NCI-H1436 (cell line): ENCODE measurements around the gene ACP4.
"Not testable (repeated sequence)": the region's sequence is repeated elsewhere in the genome, so short reads cannot be mapped to it uniquely, and the experiment has no call there.

ENCODE experiments used
- DNase-seq: peaks from one replicate; lab custom pipeline; 2025; lab: John Stamatoyannopoulos, UW

The ACP4 gene

DNA sequence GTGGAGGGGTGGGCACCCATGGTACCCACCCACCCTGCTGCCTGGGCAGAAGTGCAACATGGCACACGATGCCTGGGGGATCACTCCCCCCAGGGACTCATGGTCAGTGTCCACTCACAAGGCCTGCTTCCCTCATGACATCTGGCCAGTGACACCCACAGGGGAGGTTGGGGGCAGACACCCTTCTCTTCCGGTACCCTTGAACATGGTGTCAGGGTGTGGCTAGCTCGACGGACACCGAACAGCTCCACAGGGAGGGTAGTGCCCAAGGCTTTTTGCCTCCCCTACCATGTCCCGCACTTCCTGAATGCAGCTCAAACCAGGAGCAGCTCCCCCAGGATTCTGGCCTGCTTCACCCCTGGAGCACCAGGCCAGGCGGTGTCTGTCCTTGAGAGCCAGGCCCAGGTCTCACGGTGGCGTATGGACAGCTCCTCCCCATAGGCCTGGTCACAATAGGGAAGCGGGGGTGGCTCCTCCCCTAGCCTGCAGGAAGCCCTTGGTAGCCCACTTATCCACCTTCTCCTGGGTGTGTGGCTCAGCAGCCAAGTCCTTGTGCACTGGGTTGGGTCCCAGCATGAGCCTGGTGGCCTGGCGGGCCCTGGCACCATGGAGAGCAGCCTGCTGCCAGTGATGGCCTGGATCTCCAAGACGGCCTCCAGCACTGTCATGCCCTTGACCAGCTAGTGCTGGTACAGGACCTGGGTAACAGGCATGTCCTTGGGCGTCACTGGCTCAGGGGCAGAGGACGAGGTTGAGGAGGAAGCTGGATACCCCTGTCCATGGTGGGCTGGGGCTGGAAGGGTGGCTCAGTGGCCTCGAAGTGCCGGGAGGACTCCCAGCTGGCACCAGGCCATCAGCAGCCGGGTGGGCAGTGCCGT, 7.8 kb downstream of the ACP4 start:
- DNase-seq = no peak

DNA sequence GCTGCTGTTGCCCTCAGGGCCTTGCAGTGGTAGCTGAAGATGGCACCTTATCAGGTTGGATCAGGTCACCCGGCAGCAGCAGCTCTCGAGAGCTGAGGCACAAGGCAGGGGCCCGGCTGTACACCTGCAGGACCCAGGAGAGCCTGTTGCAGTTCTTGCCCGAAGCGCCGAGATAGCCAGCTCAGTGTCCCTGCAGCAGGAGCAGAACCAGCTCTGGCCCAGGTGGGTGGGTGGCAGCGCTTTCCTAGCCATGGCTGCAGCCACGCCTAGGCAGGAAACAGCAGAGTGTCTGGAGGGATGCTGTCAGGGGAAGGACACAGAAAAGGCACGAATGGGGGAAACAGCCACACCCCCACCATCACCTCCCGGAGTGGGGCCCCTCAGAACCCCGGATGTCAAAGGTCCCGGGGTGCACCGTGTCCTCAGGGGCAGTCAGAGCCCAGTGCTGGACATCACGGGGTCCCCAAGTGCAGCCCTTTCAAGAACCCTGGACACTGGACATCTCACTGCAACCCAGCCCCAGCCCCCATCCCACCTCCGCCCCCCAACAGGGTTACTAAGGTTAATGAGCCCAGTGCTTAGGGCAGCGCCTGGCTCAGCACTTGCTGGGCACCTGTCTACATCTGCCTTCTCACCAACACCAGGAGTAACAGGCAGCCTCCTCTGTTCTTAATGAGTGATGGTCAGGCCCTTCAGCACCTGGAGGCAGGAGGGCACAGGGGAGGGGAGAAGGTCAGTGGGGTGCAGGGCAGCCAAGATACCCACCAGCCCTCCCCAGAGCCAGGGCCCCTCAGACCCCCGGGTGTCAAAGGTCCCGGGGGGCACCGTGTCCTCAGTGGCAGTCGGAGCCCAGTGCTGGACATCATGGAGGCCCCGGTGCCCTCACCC, 8.7 kb downstream of the ACP4 start:
- DNase-seq = no peak

DNA sequence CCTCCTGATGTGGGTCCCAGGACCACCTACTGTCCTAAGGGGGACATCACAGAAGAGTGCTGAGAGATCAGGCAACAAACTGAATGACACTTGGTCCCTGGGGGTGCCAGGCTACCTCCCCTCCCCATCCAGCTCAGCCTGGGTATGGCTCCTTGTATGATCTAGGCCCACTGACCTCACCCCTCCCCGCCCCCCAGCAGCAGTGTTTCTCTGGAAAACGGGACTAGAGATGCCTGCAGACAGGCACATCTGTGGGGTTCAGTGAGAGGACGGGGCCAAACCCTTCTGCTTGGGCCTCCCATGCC, 9.3 kb downstream of the ACP4 start:
- DNase-seq = no peak

DNA sequence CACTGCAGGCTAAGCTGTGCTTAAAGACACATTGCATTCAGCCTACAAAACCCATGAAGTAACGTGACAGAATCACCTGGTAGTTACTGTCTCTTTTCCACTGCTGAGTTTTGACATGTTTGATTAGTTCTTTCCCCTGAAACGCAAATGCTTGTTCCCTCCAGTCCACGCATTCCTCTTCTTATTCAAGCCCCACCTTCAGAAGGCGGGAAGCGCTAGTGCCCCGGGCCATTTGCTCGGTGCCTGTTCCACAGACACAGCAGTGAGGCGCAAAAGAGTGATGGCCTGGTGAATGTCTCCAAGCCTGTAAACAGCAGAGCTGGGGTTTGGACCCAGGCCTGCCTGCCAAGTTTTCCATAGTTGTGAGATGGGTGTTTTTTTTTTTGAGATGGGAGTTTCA, 10.9 kb downstream of the ACP4 start:
- no peak for DNase-seq

DNA sequence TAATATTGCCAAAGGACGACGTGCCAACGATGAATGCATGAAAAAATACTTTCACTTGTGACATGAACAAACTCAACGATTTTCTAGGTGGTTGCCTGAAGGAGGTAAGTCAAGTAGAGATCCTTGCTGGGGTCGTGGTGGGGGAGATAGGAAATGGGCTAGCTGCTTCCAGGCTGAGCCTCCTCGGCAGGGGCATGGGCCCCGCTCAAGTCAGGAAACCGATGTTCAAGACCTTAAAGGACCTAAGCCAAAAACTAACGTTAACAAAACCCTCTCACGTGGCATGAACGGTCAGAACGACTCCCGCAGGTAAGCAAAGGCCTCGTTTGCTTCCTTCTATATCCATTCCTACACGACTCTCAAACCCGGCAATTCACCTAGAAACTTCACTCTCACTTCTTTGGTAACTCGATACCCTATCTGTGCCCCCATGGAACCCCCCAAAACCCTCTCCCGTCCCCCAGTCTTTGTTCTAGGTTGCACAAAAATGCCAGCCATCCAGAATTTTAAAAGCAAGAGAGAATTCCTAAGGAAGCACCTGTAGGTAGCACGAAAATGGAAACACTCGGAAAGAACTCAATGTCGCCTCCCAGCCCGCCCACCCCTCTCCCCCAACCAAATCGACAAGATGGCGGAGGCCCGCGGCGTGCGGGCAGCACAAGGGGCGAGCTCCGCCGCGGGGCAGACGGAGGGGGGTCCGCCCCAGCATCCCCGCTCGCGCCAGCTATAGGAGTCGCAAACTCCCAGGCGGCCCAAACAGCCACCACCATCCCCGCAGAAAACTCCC, 13.6 kb downstream of the ACP4 start:
- no peak for DNase-seq

DNA sequence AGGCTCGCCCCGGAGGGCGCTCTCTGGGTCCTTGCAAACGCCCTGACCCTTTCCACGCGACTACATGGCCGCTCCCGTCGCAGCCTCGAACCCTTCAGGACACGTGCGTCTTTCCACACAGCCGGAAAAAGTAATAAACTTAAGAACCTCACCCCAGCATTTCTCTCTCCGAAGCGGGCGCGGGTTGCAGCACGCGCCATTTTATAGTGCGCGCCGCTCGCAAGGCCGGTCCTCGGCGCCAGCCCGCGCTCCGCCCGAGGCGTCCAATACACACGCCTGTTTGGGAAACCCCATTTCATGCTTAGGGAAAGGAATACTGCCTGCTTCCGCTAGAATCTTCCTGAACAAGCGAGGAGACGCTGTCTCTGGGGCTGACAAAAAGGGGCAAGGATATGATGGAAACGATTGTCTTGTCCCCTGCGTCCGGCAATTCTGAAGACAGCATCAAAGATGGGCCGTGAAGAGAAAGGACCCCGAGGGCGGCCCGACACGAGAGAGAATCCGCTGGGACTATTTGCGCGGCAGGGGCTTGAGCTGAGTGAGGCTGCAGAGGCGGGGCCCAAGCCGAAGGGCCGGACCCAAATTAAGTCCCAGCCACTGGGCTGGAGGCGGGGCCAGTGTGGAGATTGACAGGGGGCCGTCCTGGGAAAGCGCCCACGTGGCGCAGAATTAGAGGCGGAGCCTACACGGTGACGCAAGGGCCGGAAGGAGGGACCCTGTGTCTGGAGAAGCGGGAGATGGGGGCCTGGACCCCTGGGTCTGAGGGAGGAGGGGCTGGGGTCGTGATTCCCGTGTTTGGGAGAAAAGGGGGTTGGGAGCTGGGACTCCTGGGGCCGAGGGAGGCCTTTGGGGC, 14.4 kb downstream of the ACP4 start:
- peak; percentile 100 for DNase-seq

DNA sequence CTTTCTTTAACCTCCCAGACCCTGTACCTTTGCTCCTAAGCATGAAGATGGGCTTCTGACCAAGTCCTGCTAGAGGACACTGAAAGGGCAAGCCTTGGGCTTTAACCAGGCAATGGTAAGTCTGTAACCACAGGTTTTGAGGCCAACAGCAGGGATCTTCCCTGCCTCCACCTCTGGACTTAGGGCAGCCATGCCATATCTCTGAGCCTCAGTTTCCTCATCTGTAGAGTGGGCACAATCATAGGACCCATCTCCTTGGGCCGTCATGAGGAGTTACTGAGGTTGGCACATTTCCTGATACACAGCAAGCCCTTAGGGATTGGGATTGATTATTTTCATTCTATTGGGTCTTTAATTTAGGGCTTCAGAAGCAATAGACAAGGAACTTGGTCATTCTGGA, 18.6 kb downstream of the ACP4 start:
- DNase-seq = no peak

DNA sequence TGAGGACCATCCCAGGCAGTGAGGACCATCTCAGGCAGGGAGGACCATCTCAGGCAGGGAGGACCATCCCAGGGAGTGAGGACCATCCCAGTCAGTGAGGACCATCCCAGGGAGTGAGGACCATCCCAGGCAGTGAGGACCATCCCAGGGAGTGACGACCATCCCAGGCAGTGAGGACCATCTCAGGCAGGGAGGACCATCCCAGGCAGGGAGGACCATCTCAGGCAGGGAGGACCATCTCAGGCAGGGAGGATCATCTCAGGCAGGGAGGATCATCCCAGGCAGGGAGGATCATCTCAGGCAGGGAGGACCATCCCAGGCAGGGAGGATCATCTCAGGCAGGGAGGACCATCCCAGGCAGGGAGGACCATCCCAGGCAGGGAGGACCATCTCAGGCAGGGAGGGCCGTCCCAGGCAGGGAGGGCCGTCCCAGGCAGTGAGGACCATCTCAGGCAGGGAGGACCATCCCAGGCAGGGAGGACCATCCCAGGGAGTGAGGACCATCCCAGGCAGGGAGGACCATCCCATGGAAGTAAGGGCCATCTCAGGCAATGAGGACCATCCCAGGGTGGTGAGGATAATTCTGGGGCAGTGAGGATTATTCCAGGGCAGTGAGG, 21.5 kb downstream of the ACP4 start:
- not testable (repeated sequence) for DNase-seq

DNA sequence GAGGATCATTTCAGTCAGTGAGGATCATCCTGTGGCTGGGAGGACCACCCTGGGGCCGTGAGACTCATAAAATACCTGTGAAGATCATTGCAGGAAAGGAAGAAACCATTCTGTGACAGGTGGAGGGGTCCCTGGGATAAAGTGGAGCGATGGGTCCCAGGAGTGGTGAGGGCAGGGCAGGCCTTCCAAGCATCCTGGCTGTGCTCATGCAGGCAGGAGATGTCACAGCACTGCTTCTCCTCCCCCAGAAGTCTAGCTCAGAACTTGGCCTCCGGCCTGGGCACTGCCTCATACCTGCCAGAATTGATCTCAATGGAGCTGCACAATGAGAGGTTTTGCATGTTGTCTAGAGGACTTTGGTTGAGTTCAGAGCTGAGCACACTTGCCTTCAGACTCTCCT, 22.3 kb downstream of the ACP4 start:
- DNase-seq = no peak

DNA sequence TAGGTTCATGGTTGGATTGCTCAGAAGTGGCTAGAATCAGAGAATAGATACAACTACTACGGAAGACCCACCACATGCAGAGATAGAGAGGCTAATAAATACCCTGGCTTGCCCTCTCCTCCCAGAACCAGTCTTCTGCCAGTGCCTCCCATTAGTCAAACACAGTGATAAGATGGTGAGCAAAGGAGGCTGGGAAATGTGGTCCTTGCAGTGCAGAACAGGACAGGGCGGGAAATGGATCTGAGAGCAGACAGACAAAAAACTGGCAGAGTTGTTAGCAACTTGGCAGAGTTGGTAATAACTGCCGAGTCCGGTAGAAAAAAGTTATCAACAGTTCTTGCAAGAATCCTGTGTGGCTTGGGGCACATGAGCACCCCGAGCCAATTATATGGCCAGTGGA, 24.7 kb downstream of the ACP4 start:
- no peak for DNase-seq

DNA sequence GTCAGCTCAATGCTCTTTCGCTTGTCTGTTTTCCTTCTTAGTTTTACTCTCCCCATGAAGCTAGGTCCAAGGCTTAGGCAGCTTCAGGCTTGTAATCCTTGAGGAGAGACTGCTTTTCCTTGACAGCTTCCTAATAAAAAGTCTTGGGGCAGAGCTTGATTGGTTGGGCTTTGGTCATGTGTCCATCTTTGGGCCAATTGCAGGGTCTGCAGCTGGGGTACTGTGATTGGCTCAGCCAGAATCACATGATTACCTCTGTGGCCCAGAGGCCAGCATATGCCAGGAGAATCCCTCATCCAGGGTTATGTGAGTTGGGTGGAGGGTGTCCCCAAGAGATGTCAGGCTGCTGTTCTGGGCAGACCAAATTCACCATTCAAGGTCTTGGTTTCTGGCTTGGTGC, 25.2 kb downstream of the ACP4 start:
- DNase-seq = no peak

DNA sequence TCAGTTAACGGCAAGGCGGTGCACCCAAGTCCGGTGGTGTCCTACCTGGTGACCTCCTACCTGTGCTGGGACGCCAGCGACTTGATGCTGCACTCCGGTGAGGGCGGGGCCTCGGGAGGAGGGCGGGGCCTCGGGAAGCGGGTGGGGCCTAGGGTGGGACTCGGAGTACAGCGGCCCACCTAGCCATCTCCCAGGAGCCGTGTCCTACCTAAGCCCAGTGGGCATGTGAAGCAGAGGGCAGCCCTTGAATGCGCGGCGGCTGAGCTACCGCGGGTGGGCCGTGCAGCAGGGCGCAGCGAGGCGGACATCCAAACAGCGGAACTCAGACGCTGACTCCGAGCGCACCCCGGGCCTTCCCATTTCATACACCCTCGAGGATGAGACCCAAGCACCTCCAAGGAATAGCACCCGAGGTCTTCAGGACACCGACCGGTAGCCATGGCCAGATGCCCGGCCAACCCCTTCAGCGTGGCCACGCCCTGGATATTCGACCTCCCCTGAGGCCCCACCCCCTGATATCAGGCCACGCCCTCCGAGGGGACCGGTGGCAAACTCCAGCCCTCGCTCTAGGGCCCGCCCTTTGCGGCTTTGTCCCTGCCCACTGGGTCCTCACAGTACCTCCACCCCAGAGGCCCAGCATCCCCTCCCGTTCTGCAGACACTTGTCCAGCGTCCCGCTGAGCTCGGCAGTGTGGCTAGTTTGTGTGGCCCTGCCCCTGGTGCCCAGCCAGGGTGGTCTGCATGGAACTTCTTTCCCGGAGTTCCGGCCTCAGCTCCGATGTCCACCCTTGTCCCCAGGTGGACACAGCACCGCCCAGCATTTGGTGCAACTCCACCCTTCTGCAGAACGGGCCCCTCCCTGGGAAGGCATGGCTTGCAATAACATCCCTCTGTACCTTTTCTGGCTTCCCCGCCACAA, 28.0 kb downstream of the ACP4 start:
- DNase-seq = peak; percentile 40

DNA sequence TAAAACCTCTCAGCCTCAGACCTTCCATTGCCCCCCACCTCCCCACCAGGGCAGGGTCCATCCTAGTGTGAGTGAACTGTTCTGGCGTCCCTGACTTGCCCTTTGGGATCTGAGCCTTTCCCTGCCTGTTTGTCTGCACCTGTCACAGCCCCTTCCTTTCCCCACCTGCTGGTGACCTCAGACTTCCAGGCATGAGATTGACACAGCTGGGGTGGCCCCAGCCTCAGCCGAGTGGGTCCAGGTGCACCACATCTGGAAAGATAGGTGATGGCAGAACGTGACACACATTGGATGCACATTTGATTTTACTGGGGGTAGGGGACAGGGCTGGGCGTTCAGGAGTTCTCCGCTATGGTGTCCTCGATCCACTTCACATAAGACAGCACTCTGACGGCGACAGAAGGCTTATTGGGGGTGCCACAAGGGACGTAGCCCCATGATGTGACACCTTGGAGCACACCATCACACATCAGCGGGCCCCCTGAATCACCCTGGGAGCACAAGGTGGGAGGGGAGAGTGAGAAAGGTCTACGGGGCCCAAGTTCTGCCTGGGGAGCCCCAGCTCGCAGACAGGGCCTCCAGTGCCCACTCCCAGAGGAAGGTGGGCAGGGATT, 28.8 kb downstream of the ACP4 start:
- DNase-seq = no peak

DNA sequence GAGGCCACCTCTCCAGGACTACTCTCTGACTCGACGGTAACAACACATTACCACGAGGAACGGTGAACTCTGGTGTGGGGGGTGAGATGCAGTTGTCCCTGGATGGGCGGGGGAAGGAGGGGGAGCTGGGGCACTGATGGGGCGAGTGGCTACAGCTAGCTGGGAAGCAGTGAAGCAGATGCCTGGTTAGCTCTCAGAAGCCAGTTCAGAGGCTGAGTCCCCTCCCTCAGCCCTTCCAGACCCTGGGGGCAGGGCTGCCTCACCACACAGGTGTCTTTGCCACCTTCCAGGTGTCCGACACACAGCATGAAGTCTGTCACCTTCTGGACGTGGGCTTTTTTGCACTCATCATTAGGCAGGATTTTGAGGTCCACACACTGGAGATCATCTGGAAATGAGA, 29.4 kb downstream of the ACP4 start:
- DNase-seq = no peak

DNA sequence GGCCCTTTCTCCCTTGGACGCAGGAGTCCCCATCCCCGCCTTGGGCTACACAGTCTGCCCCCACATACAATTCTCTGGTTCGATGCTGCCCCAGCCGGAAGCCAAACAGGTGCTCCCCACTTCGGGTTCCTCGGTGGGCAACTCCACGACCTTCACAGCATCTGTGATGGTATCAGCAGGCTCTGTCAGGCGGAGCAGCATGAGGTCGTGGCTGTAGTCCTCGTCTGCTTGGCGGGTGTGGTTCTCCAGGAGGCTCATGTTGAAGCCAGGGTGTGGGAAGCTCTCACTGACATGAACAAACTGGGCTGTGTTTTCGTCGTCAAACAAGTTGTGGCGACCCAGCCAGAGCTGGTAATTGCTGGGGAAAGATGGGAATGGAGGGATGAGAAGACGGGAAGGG, 29.9 kb downstream of the ACP4 start:
- no peak for DNase-seq

DNA sequence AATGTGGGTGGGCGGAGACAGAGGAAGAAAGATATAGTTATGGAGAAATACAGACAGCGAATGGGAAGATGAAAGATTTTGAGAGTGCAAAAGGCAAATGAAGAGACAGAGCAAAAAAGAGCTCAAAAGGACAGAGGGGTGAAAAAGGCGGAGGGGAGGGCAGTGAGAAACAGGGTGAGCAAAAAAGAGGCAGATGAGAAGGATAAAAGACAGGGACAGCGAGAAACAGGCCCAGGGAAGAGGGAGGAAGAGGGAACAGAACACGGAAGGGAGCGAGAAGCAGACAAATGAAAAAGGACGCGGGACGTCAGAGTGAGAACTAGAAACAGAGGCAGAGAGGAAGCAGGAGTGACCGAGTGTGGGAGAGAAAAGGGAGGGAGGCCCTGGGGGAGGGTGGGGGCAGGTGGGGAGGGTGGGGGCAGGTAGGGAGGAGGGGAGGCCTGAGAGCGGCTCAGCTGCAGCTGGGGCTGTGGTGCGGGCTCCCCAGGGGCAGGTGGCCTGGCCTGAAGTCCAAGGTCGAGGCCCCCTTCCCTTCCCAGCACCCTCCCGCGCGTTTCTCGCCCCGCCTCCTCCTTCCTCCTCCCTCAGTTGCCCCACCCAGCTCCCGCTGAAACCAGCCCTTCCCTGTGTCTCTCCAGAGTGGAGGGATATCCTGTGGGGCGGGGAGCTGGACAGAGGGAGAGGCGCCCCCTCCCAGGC, 30.5 kb downstream of the ACP4 start:
- no peak for DNase-seq

DNA sequence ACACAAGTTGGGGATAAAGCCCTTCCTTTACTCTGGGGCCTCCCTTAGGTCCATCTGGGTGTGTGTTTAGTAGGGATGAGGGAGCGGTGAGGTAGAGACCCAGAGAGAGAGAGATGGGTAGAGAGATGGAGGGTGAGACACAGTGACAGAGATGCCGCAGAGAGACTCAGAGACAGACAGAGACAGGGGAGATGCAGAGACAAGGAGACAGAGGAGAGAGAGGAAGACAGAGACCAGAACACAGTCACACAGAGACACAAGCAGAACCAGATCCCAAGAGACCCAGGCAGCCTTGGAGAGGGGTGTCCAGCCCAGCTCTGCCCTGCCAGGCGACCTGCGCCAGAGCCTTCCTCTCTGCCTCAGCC, 31.0 kb downstream of the ACP4 start:
- DNase-seq = no peak

DNA sequence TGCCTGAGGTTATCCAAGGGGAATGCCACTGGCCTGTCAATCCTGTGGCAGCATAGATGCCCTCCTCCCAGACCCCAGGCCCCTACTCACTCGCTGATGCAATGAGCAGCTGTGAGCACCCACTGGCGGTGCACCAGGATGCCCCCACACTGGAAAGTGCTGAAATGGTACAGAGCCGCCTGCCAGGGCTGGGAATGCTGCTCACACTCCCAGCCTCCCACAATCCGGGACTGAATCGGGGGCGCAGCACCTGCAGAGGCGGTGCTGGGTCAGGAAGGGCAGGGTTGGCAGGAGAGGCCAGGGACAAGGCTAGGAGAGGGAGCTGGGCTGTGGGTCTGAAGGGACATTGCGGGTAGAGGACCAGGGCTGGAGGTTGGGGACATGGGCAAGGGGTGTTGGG, 31.4 kb downstream of the ACP4 start:
- no peak for DNase-seq

DNA sequence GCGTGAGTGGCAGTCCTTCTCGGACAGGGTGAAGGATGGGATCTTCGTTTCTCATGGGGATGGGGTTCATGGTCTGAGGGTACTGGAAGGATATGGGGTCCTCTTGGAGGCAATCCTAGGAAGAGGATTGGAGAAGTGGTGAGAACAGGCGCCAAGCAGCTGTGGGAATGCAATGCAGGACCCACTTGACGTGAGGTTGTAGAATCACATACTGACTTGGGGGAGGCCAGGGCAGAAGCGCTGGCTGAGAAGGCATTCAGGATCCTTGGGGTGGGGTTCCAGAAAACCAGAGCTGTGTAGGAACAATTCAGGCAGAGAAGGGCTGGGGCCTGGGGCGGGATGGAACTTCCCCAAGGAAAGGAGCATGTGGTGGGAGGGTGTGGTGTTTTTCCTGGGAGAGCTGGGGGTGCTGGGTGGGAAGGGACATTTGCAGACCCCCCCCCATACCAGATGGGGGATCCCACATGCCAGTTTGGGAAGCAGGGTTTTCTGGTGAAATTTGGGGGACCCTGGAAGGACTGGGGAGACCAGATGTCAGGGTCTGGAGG, 32.5 kb downstream of the ACP4 start:
- no peak for DNase-seq
